RPMI8226 (cell line): Measurements from ENCODE around the gene PRKAA1.
"Not testable (repeated sequence)": the region's sequence is repeated elsewhere in the genome, so short reads cannot be mapped to it uniquely, and the experiment has no call there.

Source experiments
- DNase-seq: peaks from one replicate; pipeline ENCODE4 v3.0.0-alpha.2; 2015

The PRKAA1 gene

DNA sequence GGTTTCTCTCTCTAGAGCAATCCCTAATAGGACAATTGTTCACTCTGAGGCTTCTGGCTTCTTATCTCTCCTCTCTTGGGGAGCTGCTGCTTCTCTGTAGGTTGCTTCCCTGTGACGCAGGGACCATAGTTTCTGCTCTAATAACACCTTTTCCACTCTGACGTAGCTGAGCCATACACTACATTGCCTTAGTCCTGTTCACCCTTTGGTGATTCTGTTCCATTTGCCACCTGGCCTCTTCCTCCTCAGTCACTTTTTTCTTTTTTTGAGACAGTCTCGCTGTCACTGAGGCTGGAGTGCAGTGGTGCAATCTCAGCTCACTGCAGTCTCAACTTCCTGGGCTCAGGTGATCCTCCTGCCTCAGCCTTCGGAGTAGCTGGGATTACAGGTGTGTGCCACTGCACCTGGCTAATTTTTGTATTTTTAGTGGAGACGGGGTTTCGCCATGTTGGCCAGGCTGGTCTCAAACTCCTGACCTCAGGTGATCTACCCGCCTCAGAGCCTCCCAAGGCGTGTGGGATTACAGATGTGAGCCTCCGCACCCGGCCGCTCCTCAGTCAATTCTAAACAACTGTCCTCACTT is 27.4 kb upstream of the PRKAA1 start:
- DNase-seq: not testable (repeated sequence)

DNA sequence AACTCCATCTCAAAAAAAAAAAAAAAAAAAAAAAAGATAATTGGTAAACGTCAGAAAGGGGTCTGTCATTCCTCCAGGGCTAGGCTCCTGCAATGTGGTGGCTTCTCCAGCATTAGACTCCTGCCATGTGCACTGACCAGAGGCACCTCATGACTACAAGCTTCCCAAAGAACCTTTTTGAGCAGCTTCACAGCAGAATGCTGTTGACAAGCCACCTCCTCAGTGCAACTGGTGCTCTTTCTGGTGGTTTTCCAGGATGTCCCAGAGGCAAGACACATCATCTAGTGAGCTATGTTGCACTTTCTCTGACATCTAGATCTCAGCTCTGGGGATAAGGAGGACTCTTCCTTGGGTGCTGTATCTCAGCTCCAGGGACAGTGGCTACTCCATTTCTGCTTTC is 25.3 kb upstream of the PRKAA1 start:
- DNase-seq: no peak

DNA sequence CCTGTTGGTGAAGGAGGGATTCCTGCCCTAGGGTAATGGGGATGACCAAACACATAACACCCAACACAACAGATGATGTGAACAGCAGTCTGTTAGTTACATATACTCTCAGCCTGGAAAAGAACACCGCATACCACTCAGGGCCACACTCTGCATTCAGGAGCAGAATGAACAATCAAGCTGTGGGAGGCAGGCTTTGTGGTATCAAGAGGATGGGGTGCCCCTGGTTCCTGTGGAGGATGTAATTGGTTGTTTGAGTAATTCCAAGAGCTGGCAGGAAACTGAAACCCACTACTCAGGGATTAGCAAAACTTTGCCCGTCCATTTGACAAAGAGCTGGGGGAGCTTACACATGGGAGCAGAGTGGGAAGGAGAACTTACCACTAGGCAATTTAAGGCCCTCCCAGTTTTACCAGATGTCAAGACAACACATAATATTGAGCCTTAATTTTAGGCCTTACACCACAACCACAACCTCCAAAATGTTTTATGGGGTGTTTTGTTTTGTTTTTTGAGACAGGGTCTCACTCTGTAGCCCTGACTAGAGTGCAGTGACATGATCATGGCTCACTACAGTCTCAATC is 15.6 kb upstream of the PRKAA1 start:
- no peak for DNase-seq

DNA sequence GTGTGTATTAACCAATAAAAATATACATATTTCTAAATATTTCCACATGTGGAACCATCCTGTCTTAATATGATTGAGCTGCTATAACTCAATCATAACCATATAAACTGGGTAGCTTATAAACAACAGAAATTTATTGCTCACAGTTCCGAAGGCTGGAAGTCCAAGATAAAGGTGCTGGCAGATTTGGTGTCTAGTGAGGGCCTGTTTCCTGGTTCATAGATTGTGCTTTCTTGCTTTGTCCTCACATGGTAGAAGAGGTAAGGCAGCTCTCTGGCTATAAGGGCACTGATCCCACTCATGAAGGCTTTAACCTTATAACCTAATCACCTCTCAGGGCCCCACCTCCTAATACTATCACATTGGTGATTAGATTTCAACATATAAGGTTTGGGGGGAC is 14.0 kb upstream of the PRKAA1 start:
- DNase-seq: no peak

DNA sequence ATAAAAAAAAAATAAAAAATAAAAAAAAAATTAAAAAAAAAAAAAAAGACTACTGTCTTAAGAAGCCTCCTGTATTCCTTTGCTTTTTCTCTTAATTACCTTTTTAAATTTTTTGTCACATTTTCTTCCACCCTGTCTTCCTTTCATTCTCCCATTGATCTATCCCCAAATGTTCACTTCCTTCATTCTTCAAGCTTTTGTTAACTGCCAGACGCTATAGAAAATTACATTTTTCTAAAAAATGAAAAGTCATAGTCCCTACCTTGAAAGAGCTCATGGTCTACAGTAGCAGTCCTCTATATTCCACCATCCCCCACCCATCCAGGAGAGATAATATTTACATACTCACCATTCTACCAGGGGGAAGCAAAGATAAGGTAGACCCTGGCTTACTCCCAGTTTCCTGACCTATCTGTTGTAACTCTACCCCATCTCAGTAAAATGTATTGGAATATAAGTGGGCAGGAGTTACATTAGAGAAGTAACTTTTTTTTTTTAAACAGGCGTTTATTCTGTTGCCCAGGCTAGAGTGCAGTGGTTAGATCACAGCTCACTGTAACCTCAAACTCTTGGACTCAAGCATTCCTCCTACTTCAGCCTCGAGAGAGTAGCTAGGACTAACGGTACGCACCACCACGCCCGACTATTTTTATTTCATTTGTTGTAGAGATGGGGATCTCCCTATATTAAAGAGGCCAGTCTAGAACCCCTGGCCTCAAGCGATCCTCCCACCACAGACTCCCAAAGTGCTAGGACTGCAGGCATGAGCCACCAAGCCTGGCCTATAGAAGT is 3.8 kb upstream of the PRKAA1 start:
- DNase-seq: no peak

DNA sequence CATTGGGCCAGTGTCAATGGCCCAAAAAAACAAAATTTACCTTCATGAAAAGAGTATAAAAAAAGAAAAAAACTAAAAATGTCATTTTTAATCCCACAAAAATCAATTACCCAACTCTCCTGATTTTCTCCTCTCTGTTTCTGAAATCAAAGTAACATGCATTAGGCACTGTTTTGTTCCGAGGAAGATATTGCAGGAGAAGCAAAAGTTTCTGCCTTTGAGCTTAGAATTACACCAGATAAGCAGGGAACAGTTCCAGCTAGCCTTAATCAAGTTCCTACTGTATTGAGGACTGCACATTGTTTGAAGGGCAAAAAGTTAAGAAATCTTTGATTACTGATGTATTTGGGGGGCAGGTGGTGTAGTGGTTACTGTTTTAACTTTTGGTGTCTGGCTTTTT is 1.1 kb upstream of the PRKAA1 start:
- DNase-seq: no peak

DNA sequence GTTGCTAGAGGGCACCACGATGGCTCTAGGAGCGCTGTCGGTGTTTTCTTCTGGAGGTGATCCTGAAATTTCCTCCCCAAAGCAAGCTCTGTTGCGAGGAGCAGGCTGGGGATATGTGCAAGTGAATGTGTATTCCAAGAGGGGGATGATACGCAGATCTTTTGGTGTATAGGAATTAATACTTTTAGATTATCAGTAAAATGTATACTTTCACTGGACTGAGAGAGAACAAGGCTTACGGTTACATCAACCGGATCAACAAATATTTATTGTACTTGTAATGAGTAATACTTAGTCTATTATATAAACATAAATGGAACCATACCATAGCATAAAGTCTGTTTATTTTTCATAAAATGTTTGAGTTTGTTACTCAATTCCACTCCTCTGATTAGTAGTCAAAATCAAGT is 632 bp upstream of the PRKAA1 start:
- no peak for DNase-seq

DNA sequence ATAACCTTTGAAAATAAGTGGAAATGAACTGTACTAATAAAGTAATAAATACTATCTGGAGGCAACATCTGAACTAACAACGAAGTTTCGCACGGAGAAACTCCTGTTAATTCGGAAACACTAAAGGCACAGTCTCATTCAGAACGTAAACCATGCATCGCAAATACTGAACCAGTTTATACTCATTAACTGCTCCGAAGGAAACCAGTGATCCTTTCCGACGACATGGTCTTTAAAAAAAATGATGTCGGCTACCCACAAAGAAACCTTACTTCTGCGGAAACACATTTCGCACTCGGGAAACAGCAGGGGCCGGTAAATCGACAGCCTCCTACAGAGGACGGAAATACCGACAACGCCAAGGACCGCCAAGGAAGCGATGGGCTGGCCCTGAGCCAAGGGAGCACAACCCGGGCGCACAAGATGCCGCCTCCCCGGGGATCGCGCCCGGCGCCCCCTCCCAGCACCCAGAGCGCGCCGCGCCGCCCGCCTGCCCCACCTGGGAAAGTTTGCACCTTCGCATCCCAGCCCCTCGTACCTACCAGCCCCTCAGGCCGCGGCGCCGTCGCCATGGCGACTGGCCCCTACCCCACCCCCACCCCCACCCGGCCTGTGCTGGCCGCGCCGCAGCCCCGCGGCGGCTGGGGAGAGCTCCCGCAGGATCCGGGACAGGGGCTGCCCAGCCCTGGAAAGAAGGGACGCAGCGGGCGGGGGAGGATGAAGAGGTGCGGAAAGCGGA is 732 bp downstream of the PRKAA1 start:
- DNase-seq: peak; percentile 90

DNA sequence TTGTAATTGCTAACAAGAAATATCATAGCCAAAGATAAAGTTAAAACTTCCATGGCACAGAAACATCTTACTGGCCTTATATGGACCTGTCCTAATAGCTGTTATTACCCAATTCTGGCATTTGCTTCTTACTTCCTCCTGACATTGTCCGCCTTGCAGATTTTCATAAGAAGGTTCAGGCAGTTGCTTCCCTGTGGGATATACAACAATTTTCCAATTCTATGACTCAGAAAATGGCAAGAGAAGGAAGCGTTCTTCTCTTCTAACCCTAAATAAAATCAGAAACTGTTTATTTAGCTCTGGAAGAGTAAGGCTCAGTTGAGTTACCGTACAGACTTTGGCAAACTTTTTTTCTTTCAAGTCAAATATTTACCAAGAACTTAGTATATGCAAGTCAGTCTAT is 1.7 kb downstream of the PRKAA1 start:
- peak; percentile 14 for DNase-seq

DNA sequence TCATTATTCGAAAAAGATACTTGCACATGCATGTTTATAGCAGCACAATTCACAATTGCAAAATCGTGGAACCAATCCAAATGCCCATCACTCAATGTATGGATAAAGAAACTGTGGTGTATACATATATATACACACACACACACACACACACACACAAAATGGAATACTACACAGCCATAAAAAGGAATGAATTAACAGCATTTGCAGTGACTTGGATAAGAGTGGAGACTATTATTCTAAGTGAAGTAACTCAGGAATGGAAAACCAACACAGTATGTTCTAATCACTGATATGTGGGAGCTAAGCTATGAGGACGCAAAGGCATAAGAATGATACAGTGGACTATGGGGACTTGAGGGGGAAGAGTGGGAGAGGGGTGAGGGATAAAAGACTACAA is 3.3 kb downstream of the PRKAA1 start:
- not testable (repeated sequence) for DNase-seq

DNA sequence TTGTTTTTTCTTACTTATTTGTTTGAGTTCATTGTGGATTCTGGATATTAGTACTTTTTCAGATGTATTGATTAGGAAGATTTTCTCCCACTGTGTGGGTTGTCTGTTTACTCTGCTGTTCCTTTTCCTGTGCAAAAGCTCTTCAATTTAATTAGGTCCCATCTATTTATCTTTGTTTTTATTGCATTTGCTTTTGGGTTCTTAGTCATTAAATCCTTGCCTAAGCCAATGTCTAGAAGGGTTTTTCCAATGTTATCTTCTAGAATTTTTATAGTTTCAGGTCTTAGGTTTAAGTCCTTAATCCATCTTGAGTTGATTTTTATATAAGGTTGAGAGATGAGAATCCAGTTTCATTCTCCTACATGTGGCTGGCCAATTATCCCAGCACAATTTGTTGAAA is 3.8 kb downstream of the PRKAA1 start:
- DNase-seq: not testable (repeated sequence)

DNA sequence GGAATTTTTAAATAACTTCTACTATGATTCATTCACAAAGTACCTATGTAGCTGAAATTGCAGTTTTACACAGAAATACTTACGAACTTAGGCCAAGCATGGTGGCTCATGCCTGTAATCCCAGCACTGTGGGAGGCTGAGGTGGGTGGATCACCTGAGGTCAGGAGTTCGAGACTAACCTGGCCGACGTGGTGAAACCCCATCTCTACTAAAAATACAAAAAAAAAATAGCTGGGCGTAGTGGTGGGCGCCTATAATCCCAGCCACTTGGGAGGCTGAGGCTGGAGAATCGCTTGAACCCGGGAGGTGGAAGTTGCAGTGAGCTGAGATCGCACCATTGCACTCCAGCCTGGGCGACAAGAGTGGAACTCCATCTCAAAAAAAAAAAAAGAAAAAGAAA is 5.5 kb downstream of the PRKAA1 start:
- DNase-seq: not testable (repeated sequence)

DNA sequence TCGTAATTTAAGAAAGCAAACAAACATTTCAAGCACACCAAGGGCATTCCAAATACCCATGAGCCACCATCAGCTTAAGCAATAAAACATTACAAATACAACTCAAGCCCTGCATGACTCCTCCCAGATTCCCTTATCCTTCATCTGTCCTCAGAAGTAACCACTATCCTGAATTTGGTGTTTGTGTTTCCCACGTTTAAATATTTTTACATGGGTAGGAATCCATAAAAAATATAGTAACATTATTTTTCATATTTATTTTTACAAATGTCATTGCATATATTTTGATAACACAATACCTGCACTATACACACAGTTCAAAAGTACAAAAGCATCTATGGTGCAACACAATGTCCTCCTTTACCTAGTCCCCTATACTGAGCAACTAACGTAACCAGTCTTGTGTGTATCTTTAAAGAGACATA is 6.4 kb downstream of the PRKAA1 start:
- no peak for DNase-seq

DNA sequence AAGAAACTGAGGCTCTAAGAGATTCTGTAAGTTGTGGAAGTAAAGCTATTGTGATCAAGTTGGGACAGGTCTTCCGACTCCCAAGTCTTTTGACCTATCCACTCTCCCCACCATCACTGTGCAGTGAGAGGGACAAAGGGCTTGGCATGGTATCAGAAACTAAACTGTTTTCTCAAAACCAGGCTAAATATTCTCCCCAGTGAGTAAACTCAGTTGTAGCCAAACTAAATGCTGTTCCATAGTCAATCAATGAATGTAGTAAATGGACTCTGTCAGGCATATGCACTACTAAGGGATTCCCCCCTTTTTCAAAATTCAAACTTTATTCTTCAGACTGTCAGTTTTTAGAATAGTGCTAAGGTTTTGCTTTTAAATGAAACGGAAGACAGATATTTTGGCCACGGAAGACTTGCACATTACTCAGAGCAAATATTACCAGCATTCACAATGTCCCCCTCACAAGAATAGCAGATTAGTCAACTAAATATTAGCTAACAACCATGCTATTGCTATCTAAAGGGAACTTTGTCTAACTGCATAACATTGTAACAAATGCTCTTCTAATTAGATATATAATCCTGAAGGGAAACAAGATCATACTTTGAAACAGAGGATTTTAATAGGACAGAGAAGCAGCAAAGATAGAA is 7.1 kb downstream of the PRKAA1 start:
- DNase-seq: no peak

DNA sequence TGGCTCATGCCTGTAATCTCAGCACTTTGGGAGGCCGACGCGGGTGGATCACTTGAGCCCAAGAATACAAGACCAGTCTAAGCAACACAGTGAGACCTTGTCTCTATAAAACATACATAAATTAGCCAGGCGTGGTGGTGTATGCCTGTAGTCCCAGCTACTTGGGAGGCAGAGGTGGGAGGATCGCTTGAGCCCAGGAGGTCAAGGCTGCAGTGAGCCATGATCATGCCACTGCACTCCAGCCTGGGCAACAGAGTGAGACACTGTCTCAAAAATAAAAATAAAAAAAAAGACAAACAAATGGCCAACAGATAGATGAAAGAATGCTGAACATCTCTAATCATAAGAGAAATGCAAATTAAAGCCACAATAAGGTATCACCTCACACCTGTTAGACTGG is 9.2 kb downstream of the PRKAA1 start:
- DNase-seq: not testable (repeated sequence)

DNA sequence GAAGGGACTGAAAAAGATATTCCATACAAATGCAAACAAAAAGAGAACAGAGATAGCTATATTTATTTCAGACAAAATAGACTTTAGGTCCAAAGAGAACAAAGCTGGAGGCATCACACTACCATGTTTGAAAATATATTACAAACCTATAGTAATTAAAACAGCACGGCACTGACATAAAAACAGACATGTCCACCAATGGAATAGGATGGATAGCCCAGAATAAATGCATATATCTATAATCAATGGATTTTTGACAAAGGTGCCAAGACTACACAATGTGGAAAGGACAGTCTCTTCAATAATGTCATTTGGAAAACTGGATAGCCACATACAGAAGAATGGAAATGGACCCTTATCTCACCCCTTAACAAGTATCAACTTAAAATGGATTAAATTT is 10.2 kb downstream of the PRKAA1 start:
- DNase-seq: no peak

DNA sequence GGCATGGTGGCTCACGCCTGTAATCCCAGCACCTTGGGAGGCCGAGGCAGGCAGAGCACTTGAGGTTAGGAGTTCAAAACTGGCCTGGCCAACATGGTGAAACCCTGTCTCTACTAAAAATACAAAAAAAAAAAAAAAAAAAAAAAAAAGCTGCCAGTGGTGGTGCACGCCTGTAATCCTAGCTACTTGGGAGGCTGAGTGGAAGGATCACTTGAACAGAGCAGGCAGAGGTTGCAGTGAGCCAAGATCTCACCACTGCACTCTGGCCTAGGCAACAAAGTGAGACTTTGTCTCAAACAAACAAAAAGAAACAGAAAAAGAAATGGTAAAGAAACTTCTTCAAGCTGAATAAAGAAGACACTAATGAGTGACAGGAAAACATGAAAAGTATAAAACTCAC is 11.5 kb downstream of the PRKAA1 start:
- DNase-seq: not testable (repeated sequence)

DNA sequence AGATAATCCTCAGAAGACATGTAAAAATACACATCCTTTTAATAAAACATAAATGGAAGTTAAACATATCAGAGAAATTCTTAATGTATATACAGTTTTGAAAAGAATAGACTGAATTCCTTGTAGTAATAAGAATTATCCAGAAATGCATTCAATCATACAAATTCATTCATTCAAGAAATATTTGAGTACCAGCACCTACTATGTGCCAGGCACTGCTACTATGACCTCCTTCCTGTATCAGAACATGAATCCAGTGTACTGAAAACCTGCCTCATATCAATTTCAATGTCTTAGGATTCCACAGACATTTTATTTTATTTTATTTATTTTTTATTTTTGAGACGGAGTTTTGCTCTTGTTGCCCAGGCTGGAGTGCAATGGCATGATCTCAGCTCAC is 13.3 kb downstream of the PRKAA1 start:
- no peak for DNase-seq

DNA sequence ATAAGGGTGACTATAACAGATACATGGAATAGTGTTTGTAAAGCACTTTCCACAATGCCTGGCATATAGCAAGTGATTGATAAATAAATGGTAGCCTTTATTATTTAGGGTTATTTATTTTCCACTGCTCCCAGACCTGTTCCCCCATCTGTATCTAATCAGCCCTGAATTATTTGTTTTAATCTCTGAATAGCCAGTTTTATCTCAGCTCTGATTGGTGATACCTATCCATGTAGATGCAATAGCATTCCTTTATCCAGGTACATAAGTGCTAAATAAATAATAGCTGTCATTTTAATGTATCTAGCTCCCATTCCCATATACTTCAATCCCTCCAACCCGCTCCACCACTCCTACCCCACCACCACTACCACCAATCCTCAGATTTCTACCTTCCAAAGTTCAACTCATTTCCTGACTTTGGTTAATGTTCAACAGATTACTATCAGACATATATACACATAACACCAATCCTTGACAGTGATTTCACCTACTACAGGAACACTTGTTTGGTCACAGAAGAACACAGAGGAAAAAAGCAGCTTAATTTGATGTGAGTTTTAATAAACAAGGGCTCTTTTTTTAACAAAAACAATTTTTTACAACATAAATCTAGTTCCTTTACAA is 14.0 kb downstream of the PRKAA1 start:
- no peak for DNase-seq

DNA sequence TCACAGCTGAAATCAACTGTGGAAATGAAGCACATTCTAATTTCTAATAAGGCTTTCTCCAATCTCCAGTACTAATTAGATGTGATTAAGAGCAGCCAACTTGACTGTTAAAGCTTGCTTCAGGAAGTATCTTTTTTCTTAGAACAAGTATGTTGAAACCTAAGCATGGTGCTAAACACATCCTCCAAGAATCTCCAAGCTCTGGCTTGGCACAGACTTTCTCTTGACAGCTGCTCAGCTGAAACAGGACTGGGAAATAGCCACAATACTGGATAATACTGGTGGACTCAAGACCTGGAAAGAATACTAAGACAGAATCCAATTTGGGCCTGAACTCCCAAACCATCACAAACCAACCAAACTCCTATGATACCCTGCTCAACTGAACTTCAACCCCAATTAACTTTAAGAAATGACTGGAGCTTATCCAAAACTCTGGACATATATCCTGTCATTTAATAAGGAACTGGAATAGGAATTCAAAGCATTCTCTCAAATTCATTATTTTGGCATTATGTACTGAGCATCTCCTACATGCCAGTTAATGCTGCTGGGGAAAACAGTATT is 16.2 kb downstream of the PRKAA1 start:
- DNase-seq: no peak

DNA sequence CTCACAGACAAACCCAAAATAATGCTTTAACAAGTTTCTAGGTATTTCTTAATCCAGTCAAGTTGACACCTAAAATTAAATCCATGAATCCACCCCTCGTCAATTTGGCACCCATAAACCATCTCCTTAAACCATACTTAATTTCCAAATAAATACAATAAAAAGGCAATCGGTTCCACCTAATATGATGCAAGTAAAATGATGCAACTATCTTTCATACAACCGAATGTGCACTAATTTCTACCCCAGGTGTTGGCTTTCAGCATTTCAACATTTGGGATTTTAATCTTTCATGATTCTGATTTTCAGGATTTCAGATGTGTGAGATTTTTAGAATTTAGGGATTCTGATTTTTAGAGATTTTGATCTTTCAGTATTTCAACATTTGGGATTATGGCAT is 17.3 kb downstream of the PRKAA1 start:
- DNase-seq: no peak

DNA sequence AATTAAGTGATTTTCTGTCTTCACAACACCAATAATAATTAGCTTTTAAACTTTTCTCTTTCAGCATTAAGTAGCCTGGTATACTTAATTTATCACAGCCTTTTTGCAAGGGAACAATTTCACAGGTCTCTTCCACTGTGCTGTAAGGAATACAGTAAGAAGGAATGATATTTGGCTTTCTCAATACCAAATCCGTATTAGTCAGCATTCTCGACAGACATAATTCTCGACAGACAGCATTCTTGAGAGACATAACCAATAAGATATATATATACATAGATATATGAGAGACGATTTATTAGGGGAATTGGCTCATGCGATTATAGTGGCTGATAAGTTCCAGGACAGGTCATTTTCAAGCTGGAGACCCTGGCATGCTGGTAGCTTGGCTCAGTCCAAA is 18.0 kb downstream of the PRKAA1 start:
- no peak for DNase-seq
